K562 (cell line): Measurements from ENCODE around the gene CHMP1A. TPM values are rescaled to one million over a fixed set of nuclear protein-coding genes. Genes with fewer than 3 reads are reported as not detected.

Experiments
- ELF4 ChIP-seq: fragments of 450-650 bp; formaldehyde crosslinking; IDR thresholded peaks from 2 replicates; pipeline ENCODE4 v1.4.0; 2022; ENCODE audit warnings: missing genetic modification characterization
- NFE2 ChIP-seq: IDR thresholded peaks from 2 replicates; pipeline ENCODE4 v1.6.1; 2014; ENCODE audit warnings: antibody characterized with exemption, low read depth
- POLR2AphosphoS2 ChIP-seq: IDR thresholded peaks from 2 replicates; pipeline ENCODE4 v1.6.1; 2012; ENCODE audit warnings: low read length, improper control_type of control experiment
- POLR2B ChIP-seq: fragments of 450-650 bp; IDR thresholded peaks from 2 replicates; pipeline ENCODE4 v1.6.1; 2018; ENCODE audit warnings: low read depth; ENCODE audit not compliant: partially characterized antibody
- ZNF239 ChIP-seq: fragments of 250-450 bp; sonication (Bioruptor Pico); IDR thresholded peaks from 2 replicates; pipeline ENCODE4 v1.4.0; 2020; ENCODE audit warnings: mild to moderate bottlenecking
- ZNF76 ChIP-seq: fragments of 250-450 bp; sonication (Bioruptor Pico); IDR thresholded peaks from 2 replicates; pipeline ENCODE4 v1.4.0; 2020; ENCODE audit warnings: mild to moderate bottlenecking, moderate library complexity, borderline replicate concordance
- ZNF79 ChIP-seq: fragments of 250-450 bp; sonication (Bioruptor Pico); IDR thresholded peaks from 2 replicates; pipeline ENCODE4 v1.4.0; 2020; ENCODE audit warnings: low read depth, mild to moderate bottlenecking, moderate library complexity
- polyA plus RNA-seq, 8 experiments: library from polyadenylated mRNA; depleted of rRNA in 4 of 8; stranded (reverse) in 5 of 8; unstranded in 3 of 8; fragments of >200 nt; fragmentation: Nextera tagmentation in 2 of 8; fragmentation: Illumina TruSeq in 1 of 8; extraction: Ambion mirVana in 2 of 8; extraction: Trizol in 1 of 8; gene quantifications; 2 replicates each; pipeline versions ENCODE4 v1.2.1 to v1.2.3, GENCODE V29; 2011 to 2014; ENCODE audit warnings: inconsistent platforms in 1 of 8, missing spikeins in 1 of 8
- total RNA-seq, 7 experiments: library from RNA; depleted of rRNA in 6 of 7; stranded (reverse); fragments of >200 nt in 6 of 7; fragmentation: Illumina TruSeq in 2 of 7; extraction: Trizol in 2 of 7; gene quantifications; 2 replicates each; pipeline versions ENCODE4 v1.2.1 to v1.2.3, GENCODE V29; 2011 to 2021; ENCODE audit warnings: low replicate concordance in 1 of 7
- TF ChIP-seq, protein P1 (sequence below): sonication (generic); formaldehyde crosslinking; IDR thresholded peaks from 2 replicates; pipeline ENCODE4 v1.8.1; 2023; ENCODE audit warnings: mild to moderate bottlenecking, missing genetic modification reagents
- TF ChIP-seq, protein P2 (sequence below): fragments of 250-450 bp; sonication (Bioruptor Pico); IDR thresholded peaks from 2 replicates; pipeline ENCODE4 v1.5.0; 2021

The CHMP1A gene
- total and polyA plus RNA-seq, 9 of the 15 experiments (the other 6 are each of a cell fraction or from before 2014, with no cell fraction given) = 0.83 to 79.9 (median 45.2) TPM

DNA sequence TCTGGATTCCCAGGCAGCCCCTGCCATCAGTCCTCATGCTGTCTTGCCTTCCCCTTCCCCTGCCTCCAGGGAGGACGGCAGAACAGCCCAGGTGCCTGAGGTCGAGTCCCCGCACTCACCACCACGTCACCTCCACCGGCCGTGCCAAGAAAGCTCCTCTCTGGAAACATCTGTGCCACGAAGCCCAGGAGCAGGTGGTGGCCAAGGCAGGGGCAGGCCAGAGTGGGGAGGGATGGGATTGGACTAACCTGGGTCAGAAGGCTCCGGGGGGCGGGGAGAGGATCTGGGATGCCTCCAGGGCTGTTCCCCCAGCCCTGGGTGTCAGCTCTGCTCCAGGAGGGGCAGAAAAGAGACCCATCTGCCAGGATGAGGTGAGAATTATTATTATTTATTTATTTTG, 51.5 kb downstream of the CHMP1A start (continued):
- TF ChIP-seq, protein P1, sequence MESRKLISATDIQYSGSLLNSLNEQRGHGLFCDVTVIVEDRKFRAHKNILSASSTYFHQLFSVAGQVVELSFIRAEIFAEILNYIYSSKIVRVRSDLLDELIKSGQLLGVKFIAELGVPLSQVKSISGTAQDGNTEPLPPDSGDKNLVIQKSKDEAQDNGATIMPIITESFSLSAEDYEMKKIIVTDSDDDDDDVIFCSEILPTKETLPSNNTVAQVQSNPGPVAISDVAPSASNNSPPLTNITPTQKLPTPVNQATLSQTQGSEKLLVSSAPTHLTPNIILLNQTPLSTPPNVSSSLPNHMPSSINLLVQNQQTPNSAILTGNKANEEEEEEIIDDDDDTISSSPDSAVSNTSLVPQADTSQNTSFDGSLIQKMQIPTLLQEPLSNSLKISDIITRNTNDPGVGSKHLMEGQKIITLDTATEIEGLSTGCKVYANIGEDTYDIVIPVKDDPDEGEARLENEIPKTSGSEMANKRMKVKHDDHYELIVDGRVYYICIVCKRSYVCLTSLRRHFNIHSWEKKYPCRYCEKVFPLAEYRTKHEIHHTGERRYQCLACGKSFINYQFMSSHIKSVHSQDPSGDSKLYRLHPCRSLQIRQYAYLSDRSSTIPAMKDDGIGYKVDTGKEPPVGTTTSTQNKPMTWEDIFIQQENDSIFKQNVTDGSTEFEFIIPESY = no peak
- TF ChIP-seq ZNF79 (CRISPR knock-in tag) = no peak
- no peak for TF ChIP-seq NFE2
- TF ChIP-seq POLR2AphosphoS2 = no peak
- TF ChIP-seq ZNF239 (CRISPR knock-in tag) = no peak
- TF ChIP-seq ZNF76 (CRISPR knock-in tag) = no peak
- TF ChIP-seq, protein P2, sequence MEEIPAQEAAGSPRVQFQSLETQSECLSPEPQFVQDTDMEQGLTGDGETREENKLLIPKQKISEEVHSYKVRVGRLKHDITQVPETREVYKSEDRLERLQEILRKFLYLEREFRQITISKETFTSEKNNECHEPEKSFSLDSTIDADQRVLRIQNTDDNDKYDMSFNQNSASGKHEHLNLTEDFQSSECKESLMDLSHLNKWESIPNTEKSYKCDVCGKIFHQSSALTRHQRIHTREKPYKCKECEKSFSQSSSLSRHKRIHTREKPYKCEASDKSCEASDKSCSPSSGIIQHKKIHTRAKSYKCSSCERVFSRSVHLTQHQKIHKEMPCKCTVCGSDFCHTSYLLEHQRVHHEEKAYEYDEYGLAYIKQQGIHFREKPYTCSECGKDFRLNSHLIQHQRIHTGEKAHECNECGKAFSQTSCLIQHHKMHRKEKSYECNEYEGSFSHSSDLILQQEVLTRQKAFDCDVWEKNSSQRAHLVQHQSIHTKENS = no peak
- TF ChIP-seq ELF4 (CRISPR knock-in tag) = no peak
- TF ChIP-seq POLR2B = no peak
- TF ChIP-seq, all 486 proteins: peak for 0
